Retina (tissue), 1 donor: Measurements from ENCODE around the gene SSNA1.

Experiments used
- DNase-seq: peaks from one replicate; pipeline ENCODE4 v3.0.0-alpha.2; 2016

The SSNA1 gene

GRCh38 chr9:137188490-137189296, at the start of gene SSNA1, which contains the start of gene ANAPC2:
TSS of gene SSNA1 (plus strand) at chr9:137188676. CDS start at chr9:137188727, 51 bp downstream.
TSS of gene ANAPC2 (minus strand) at chr9:137188560. CDS start at chr9:137188532, 28 bp downstream.
- DNase-seq = peak; percentile 99

GRCh38 chr9:137138722-137139467, 49.6 kb upstream of the SSNA1 start, which contains the start of gene GRIN1:
TSS of gene GRIN1 (plus strand) at chr9:137139154. CDS start at chr9:137139487, 333 bp downstream.
- DNase-seq = peak; percentile 76

- no peak for DNase-seq
Measured at GRCh38 chr9:137139468-137140150, 48.9 kb upstream of the SSNA1 start.

- DNase-seq = no peak
Measured at GRCh38 chr9:137140151-137141012, 48.1 kb upstream of the SSNA1 start.

GRCh38 chr9:137141050-137141810, 47.2 kb upstream of the SSNA1 start:
- no peak for DNase-seq

GRCh38 chr9:137141976-137142936, 46.2 kb upstream of the SSNA1 start:
- DNase-seq = no peak

GRCh38 chr9:137143459-137143858, 45.0 kb upstream of the SSNA1 start:
- DNase-seq = no peak

- no peak for DNase-seq
Measured at GRCh38 chr9:137145731-137146526, 42.5 kb upstream of the SSNA1 start.

- no peak for DNase-seq
Measured at GRCh38 chr9:137146527-137146918, 42.0 kb upstream of the SSNA1 start.

- DNase-seq = no peak
Measured at GRCh38 chr9:137147091-137147792, 41.2 kb upstream of the SSNA1 start.

GRCh38 chr9:137147793-137148160, 40.7 kb upstream of the SSNA1 start:
- no peak for DNase-seq

- no peak for DNase-seq
Measured at GRCh38 chr9:137148242-137148641, 40.2 kb upstream of the SSNA1 start.

- DNase-seq = no peak
Measured at GRCh38 chr9:137148661-137149060, 39.8 kb upstream of the SSNA1 start.

GRCh38 chr9:137149363-137149762, 39.1 kb upstream of the SSNA1 start:
- DNase-seq = no peak

- no peak for DNase-seq
Measured at GRCh38 chr9:137149942-137150616, 38.4 kb upstream of the SSNA1 start.

- DNase-seq = no peak
Measured at GRCh38 chr9:137150617-137151457, 37.6 kb upstream of the SSNA1 start.

- DNase-seq = no peak
Measured at GRCh38 chr9:137152844-137153405, 35.6 kb upstream of the SSNA1 start.
